ENCODE data around the gene SYNGR3. TPM values are rescaled to one million over a fixed set of nuclear protein-coding genes. Genes with fewer than 3 reads are reported as not detected.
A peak's percentile ranks its signal among the peaks of the same experiment; 100 is the strongest.

The SYNGR3 gene
- total and polyA plus RNA-seq, 3 experiments from 2014 or later = 2.1 to 3.6 (median 3.4) TPM

DNA sequence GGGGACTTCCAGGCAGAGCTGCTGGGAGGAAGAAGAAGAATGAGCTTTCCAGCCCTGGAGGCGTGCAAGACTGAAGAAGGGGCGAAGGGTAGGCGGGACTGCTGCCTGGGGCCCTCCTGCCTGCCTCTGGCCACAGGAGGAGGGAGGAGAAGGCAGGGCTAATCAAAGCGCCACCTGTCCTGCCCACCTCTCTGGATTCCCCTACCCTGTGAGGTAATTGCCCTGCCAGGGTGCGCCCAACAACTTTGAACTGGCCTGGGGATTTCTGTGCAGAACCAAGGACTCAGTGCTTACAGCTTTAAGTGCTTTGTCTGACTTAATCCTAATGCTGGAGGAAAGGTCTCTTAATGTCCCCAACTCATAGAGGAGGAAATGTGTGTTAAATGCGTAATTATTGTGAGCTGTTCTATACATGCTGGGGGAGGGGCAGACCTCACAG lies 8.4 kb upstream of the SYNGR3 start, which contains the start of gene NOXO1:
Gene NOXO1 (minus strand): TSS at position 72 of the 439 bp plus-strand sequence. CDS start 290 bp downstream, outside the sequence.
- no peaks in the 10 kb centered on the region for H3K9me3 Mint-ChIP-seq
- DNase-seq = no peak
- H3K4me3 Mint-ChIP-seq = peak within 1 kb of the TSS; percentile 7 to 85 (median 77)
- H3K4me3 ChIP-seq (ENCODE audit: low read length) = no peak within 1 kb of the TSS
- peaks cover 8 to 23% (median 12%) of the 10 kb centered on the region in 3 donors for H3K4me1 Mint-ChIP-seq
- ChIA-PET CTCF (interaction anchor here (1.5 kb wide), 1 partner anchor 22 kb away, joined by 4 read pairs; no protein-coding TSS in a partner anchor), POLR2A (interaction anchor here (1.0 to 1.4 kb wide), 2 partner anchors 10 to 11 kb away, joined by 3 to 4 read pairs; no protein-coding TSS in a partner anchor)
- peak within 1 kb of the TSS in 3 of 8 donors; percentile 11 to 86 (median 50) for H3K27ac Mint-ChIP-seq
- no peaks in the 10 kb centered on the region for H3K9me3 ChIP-seq (ENCODE audit: low read length)
- H3K27ac ChIP-seq (ENCODE audit: low read depth, low read length) = no peak within 1 kb of the TSS
- H3K36me3 Mint-ChIP-seq = peaks cover 0 to 31% (median 0%) of the 10 kb centered on the region in 3 donors
- peaks cover 16% of the 10 kb centered on the region for H3K27me3 ChIP-seq (ENCODE audit: insufficient read depth, low read length, poor library complexity, severe bottlenecking)
- H3K4me1 ChIP-seq (ENCODE audit: insufficient read depth, low read length) = peaks cover 20% of the 10 kb centered on the region
- H3K36me3 ChIP-seq (ENCODE audit: insufficient read depth, low read length) = peaks cover 5% of the 10 kb centered on the region
- H3K27me3 Mint-ChIP-seq = peaks cover 15 to 16% of the 10 kb centered on the region in 2 donors

DNA sequence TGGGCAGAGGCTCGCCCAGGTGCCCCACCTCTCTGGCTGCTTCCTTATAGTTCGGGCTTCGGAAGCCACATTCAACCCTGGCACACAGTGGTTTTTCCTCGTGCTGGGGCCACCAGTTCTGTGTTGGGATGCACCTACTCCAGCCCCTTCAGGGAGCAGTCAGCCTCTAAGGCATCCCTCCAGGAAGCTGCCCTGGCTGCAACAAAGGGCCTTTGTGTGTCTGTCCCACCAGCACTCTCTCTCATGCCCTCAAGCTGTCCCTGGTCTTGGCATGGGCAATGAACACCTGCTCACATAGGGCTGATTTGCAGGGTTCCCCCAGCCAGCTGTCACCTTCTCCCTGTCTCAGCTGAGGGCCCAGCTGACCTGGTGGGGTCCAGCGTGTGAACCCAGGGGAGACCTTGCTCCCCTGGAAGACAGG lies 7.7 kb upstream of the SYNGR3 start:
- Mint-ChIP-seq H3K27me3 (peaks cover 16% of the 10 kb centered on the region in 2 donors), H3K27ac (peak overlapping the region in 2 of 8 donors; percentile 11 to 86), H3K9me3 (no peaks in the 10 kb centered on the region), H3K36me3 (peaks cover 0 to 32% (median 0%) of the 10 kb centered on the region in 3 donors), H3K4me1 (peaks cover 8 to 23% (median 12%) of the 10 kb centered on the region in 3 donors), H3K4me3 (peak overlapping the region in 5 of 7 donors; percentile 29 to 85 (median 82))
- POLR2A ChIA-PET = interaction anchor here (1.1 to 3.2 kb wide), 3 partner anchors 10 to 17 kb away, joined by 3 to 23 read pairs (median 3); partner anchors contain the start of genes RPS2 and TBL3
- H3K36me3 ChIP-seq (ENCODE audit: insufficient read depth, low read length) = no peaks in the 10 kb centered on the region
- H3K4me3 ChIP-seq (ENCODE audit: low read length) = no peak overlapping the region
- no peak overlapping the region for H3K27ac ChIP-seq (ENCODE audit: low read depth, low read length)
- peaks cover 20% of the 10 kb centered on the region for H3K4me1 ChIP-seq (ENCODE audit: insufficient read depth, low read length)
- H3K27me3 ChIP-seq (ENCODE audit: insufficient read depth, low read length, poor library complexity, severe bottlenecking) = peaks cover 16% of the 10 kb centered on the region
- CTCF ChIA-PET = interaction anchor here (1.5 to 1.7 kb wide), 2 partner anchors 16 to 22 kb away, joined by 3 read pairs; no protein-coding TSS in a partner anchor
- H3K9me3 ChIP-seq (ENCODE audit: low read length) = no peaks in the 10 kb centered on the region
- no peak for DNase-seq

DNA sequence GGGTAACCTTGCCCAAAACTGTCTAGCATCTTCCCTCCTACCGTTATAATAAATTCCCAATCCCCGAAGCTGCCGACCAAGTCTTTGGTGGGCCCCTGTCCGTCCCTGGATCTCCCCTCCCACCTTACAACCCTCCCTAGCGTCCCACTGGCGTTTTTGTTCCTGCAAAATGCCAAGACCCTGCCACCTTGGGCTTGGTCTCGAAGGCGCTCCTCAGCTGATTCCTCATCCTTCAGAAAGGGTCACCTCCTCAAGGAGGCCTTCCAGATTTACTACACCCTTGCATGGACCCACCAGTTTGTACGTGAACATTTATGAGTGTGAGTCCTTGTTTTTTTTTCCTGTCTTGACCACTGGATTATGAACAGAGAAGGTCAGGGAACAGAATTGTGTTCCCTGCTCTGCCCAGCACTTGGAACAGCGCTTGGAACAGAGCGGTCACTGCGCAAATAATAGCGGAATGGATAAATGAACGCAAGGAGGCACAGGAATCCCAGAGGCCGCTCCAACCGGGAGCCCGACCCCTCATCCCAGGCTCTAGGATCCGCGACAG lies 6.7 kb upstream of the SYNGR3 start:
- no peak for DNase-seq
- POLR2A ChIA-PET = interaction anchor here (1.1 to 3.2 kb wide), 3 partner anchors 12 to 172 kb away, joined by 3 to 23 read pairs (median 6); partner anchors contain the start of genes RPS2, TBL3 and TRAF7
- Mint-ChIP-seq H3K9me3 (no peaks in the 10 kb centered on the region), H3K27ac (peak overlapping the region in 7 of 8 donors; percentile 41 to 86 (median 55)), H3K36me3 (peaks cover 0 to 23% (median 0%) of the 10 kb centered on the region in 3 donors), H3K27me3 (peaks cover 16% of the 10 kb centered on the region in 2 donors), H3K4me3 (peak overlapping the region; percentile 77 to 92 (median 82)), H3K4me1 (peaks cover 8 to 23% (median 12%) of the 10 kb centered on the region in 3 donors)
- Histone ChIP-seq H3K9me3 (ENCODE audit: low read length) (no peaks in the 10 kb centered on the region), H3K27ac (ENCODE audit: low read depth, low read length) (peak overlapping the region; percentile 54), H3K4me3 (ENCODE audit: low read length) (peak overlapping the region; percentile 73), H3K4me1 (ENCODE audit: insufficient read depth, low read length) (peaks cover 20% of the 10 kb centered on the region), H3K27me3 (ENCODE audit: insufficient read depth, low read length, poor library complexity, severe bottlenecking) (peaks cover 16% of the 10 kb centered on the region), H3K36me3 (ENCODE audit: insufficient read depth, low read length) (no peaks in the 10 kb centered on the region)
- CTCF ChIA-PET = interaction anchor here (1.1 to 1.7 kb wide), 4 partner anchors 17 to 54 kb away, joined by 3 read pairs; partner anchors contain the start of gene RPS2

DNA sequence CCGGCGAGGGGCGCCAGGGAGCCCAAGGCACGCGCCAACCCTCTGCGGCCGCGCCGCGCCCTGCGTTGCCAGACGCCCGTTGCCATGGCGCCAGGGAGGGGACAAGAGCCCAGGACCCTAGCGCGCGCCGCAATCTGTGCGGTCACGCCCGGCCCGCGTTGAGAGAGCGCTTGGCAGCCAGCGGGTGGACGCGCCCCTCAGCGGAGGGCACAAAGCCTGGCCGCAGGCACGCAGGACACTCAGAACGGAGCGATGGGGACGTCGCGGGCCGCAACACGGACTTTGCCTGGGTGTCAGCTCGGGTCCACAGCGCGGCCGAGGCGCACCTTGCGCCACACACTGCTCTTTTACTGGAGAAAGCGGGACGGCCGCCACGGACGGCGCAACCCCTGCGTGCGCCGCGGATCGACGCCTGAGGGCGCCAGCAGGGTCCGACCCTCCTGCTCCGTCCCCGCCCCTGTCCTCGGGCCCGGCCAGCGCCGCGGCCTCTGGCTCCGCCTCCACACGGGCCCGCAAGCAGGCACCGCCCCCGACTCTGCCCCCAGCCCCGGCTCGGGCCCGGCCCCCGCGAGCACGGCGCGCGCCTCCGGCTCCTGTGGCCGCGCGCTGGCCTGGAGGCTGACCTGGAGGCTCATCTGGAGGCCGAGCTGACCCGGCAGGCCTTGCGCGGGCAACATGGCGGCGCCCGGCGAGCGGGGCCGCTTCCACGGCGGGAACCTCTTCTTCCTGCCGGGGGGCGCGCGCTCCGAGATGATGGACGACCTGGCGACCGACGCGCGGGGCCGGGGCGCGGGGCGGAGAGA lies 6.0 kb upstream of the SYNGR3 start, which contains the start of gene GFER:
Gene GFER (plus strand): TSS at position 650 of the 803 bp plus-strand sequence. CDS start 26 bp downstream, at position 676.
- H3K27ac Mint-ChIP-seq = peak within 1 kb of the TSS; percentile 54 to 86 (median 74)
- H3K4me1 Mint-ChIP-seq = peaks cover 11 to 27% (median 16%) of the 10 kb centered on the region in 3 donors
- POLR2A ChIA-PET = interaction anchor here (0.6 to 3.2 kb wide), 5 partner anchors 12 to 476 kb away, joined by 3 to 23 read pairs (median 6); partner anchors contain the start of genes RNF151, RPS2, TBL3 and TEDC2
- DNase-seq = peak; percentile 52 to 75 (median 58)
- H3K4me3 Mint-ChIP-seq = peak within 1 kb of the TSS; percentile 79 to 92 (median 82)
- CTCF ChIA-PET = interaction anchor here (1.1 to 1.7 kb wide), 3 partner anchors 18 to 55 kb away, joined by 3 read pairs; partner anchors contain the start of gene RPS2
- no peaks in the 10 kb centered on the region for H3K9me3 Mint-ChIP-seq
- H3K27ac ChIP-seq (ENCODE audit: low read depth, low read length) = peak within 1 kb of the TSS; percentile 54
- H3K36me3 Mint-ChIP-seq = peaks cover 0 to 17% (median 0%) of the 10 kb centered on the region in 3 donors
- no peaks in the 10 kb centered on the region for H3K9me3 ChIP-seq (ENCODE audit: low read length)
- H3K36me3 ChIP-seq (ENCODE audit: insufficient read depth, low read length) = no peaks in the 10 kb centered on the region
- peaks cover 16 to 19% of the 10 kb centered on the region in 2 donors for H3K27me3 Mint-ChIP-seq
- peaks cover 20% of the 10 kb centered on the region for H3K4me1 ChIP-seq (ENCODE audit: insufficient read depth, low read length)
- peak within 1 kb of the TSS; percentile 73 for H3K4me3 ChIP-seq (ENCODE audit: low read length)
- peaks cover 16% of the 10 kb centered on the region for H3K27me3 ChIP-seq (ENCODE audit: insufficient read depth, low read length, poor library complexity, severe bottlenecking)

DNA sequence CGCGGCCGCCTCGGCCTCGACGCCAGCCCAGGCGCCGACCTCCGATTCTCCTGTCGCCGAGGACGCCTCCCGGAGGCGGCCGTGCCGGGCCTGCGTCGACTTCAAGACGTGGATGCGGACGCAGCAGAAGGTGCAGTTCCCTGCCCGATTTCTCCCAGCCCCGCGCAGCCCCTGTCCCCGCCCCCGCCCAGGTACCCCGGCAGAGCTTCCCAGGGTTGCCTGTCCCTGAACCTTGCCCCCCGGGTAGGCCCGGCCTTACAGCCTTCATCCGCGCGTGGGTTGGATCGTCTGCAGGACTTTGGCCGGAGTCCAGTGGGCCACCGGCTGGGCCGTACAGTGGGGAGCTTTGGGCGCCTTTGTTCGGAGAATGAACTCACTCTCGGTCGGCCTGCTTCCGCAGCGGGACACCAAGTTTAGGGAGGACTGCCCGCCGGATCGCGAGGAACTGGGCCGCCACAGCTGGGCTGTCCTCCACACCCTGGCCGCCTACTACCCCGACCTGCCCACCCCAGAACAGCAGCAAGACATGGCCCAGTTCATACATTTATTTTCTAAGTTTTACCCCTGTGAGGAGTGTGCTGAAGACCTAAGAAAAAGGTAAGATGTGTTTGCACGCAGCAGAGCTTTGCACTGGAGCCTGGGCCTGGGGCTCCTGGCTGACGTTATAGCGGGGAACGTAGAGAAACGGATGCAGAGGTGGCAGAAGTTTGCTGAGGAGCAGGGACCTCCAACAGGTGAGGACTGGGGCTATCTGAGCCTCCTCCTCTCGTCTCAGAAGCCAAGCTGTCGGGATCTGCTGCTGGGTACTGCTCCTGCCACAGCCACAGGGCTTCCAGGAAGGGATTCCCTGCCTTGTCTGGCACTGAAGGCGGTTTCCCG lies 5.2 kb upstream of the SYNGR3 start:
- no peaks in the 10 kb centered on the region for H3K9me3 Mint-ChIP-seq
- peaks cover 0 to 17% (median 0%) of the 10 kb centered on the region in 3 donors for H3K36me3 Mint-ChIP-seq
- H3K4me1 Mint-ChIP-seq = peaks cover 16 to 35% (median 19%) of the 10 kb centered on the region in 3 donors
- Histone ChIP-seq H3K27ac (ENCODE audit: low read depth, low read length) (peak overlapping the region; percentile 54), H3K4me3 (ENCODE audit: low read length) (peak overlapping the region; percentile 73), H3K36me3 (ENCODE audit: insufficient read depth, low read length) (no peaks in the 10 kb centered on the region), H3K9me3 (ENCODE audit: low read length) (no peaks in the 10 kb centered on the region), H3K4me1 (ENCODE audit: insufficient read depth, low read length) (peaks cover 20% of the 10 kb centered on the region), H3K27me3 (ENCODE audit: insufficient read depth, low read length, poor library complexity, severe bottlenecking) (peaks cover 22% of the 10 kb centered on the region)
- H3K27me3 Mint-ChIP-seq = peaks cover 16 to 23% of the 10 kb centered on the region in 2 donors
- CTCF ChIA-PET = interaction anchor here (1.4 to 2.0 kb wide), 2 partner anchors 19 to 20 kb away, joined by 3 to 5 read pairs; no protein-coding TSS in a partner anchor
- peak in 1 of 5 donors; percentile 19 for DNase-seq
- peak overlapping the region; percentile 37 to 84 (median 65) for H3K27ac Mint-ChIP-seq
- POLR2A ChIA-PET = interaction anchor here (0.6 to 3.2 kb wide), 6 partner anchors 13 to 201 kb away, joined by 3 to 23 read pairs (median 5); partner anchors contain the start of genes RNF151, RPS2, TBL3 and TRAF7
- peak overlapping the region; percentile 66 to 85 (median 82) for H3K4me3 Mint-ChIP-seq

DNA sequence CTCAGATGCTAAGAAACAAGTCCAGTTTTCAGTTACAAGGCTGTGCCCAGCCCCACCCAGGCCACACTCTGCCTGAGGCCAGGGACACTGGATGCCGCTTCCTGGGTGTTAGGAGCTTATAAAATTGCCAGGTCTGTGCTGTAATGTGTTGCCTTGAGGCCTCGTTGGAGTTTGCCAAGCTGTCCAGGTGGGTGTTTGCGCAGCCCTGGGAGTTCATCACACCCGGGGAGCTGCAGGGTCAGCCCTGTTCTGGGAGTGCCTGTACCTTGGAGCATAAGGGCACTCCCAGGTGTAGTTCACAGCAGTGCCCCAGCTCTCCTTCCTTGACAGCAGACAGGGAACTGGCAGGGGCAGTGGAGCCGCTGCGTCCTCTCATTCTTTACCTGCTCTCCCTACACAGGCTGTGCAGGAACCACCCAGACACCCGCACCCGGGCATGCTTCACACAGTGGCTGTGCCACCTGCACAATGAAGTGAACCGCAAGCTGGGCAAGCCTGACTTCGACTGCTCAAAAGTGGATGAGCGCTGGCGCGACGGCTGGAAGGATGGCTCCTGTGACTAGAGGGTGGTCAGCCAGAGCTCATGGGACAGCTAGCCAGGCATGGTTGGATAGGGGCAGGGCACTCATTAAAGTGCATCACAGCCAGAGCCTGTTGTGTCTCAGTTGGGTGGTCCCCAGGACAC lies 4.2 kb upstream of the SYNGR3 start:
- peak overlapping the region; percentile 66 to 85 (median 81) for H3K4me3 Mint-ChIP-seq
- no peaks in the 10 kb centered on the region for H3K9me3 Mint-ChIP-seq
- ChIA-PET CTCF (interaction anchor here (0.9 to 2.0 kb wide), 4 partner anchors 14 to 22 kb away, joined by 3 to 5 read pairs (median 4); partner anchors contain the start of gene TBL3), POLR2A (interaction anchor here (0.6 to 3.2 kb wide), 2 partner anchors 21 to 22 kb away, joined by 3 to 23 read pairs; partner anchors contain the start of gene RPS2)
- DNase-seq = no peak
- H3K36me3 ChIP-seq (ENCODE audit: insufficient read depth, low read length) = no peaks in the 10 kb centered on the region
- no peaks in the 10 kb centered on the region for H3K9me3 ChIP-seq (ENCODE audit: low read length)
- H3K4me1 ChIP-seq (ENCODE audit: insufficient read depth, low read length) = peaks cover 24% of the 10 kb centered on the region
- peaks cover 22% of the 10 kb centered on the region for H3K27me3 ChIP-seq (ENCODE audit: insufficient read depth, low read length, poor library complexity, severe bottlenecking)
- peaks cover 0 to 17% (median 0%) of the 10 kb centered on the region in 3 donors for H3K36me3 Mint-ChIP-seq
- peaks cover 18 to 38% (median 19%) of the 10 kb centered on the region in 3 donors for H3K4me1 Mint-ChIP-seq
- H3K27ac ChIP-seq (ENCODE audit: low read depth, low read length) = peak overlapping the region; percentile 54
- H3K4me3 ChIP-seq (ENCODE audit: low read length) = no peak overlapping the region
- peak overlapping the region in 2 of 8 donors; percentile 57 to 84 for H3K27ac Mint-ChIP-seq
- peaks cover 11 to 22% of the 10 kb centered on the region in 2 donors for H3K27me3 Mint-ChIP-seq

Data from CD8-positive, alpha-beta memory T cell (primary cell).